ENCODE results near the gene ABLIM3.

DNA sequence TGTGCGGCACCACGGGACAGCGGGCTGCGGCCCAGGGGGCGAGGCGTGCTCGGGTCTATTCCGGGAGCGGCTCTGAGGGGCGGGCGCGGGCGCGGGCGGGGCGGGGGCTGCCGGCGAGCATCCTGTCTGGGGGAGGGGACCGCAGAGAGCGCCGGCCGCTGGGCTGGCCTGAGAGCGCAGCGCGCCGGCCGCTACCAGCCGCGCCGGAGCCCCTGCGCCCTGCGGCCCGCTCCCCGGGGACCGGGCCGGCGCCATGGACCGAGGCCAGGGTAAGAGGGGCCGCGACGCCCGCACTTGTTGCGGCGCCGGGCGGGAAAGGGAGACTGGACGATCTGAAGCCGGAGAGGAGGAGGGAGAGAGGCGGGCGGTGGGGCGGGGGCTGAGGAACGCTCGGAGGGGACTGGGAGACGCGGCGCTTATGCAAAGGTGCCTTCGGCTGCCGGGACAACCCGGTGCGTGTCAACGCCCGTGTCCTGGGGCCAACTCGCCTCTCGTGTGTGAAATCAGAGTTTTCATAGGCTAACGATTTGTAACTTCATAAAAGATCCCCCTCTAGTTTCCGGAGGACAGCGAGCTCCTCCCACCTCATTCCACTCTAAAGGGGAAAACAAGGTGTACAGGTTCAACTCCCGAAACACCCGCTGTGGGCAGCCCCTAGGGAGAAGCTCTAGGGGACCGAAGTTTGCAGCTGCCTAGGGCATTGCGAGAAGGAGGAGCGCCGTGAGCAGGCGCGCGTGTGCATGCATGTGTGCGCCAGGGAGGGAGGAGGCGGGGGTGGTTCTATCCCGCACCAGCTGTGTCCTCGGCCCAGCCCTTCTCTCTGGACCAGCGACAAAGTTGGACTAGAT is 130.6 kb downstream of the ABLIM3 start, which contains the start of gene AFAP1L1:
- no peak for TF ChIP-seq CTCF (IDR thresholded peaks at IDR 0.05)
- no peak for TF ChIP-seq POLR2A (IDR thresholded peaks at IDR 0.05)

Data from adrenal gland (tissue), 5 donors.